Hepatic stellate cell (primary cell): ENCODE measurements around the gene STAM2.
"Not testable (repeated sequence)": the region's sequence is repeated elsewhere in the genome, so short reads cannot be mapped to it uniquely, and the experiment has no call there.

Experiments
- DNase-seq: peaks from one replicate; pipeline ENCODE4 v3.0.0; 2011; ENCODE audit warnings: low spot score

Gene STAM2

GRCh38 chr2:152106464-152106863 lies 69.1 kb downstream of the STAM2 start:
- no peak for DNase-seq

DNA sequence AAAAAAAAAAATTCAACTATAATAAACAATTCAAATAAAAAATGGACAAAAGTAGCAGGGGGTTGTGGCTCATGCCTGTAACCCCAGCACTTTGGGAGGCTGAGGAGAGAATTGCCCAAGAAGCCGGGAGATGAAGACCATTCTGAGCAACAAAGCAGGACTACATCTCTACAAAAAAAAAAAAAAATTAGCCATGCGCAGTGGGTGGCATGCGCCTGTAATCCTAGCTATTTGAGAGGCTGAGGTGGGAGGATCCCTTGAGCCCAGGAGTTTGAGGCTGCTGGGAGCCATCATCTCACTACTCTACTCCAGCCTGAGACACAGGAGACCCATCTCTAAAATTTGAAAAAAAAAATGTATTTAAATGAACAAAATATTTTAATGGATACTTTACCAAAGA lies 72.3 kb downstream of the STAM2 start:
- no peak for DNase-seq

DNA sequence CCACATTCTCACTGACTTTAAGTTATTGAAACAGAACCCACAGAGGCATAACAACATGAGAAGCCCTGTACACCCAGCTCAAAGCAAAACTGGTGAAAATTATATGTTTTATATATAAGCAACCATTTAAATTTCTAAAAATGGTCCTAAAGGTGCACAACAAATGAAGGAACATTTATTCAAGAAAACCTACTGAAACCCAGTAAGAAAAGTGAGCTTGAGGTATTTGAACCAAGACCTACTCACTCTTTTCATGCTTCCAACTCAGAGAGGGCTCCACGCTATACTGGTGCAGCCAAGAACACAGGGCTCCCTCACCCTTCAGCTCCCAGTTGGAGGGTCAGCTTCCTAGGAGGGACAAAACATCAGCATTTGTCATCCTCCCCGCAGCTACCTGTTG lies 74.6 kb downstream of the STAM2 start:
- DNase-seq = no peak

- peak; percentile 26 for DNase-seq
Measured at GRCh38 chr2:152099367-152100050, 76.1 kb downstream of the STAM2 start.

DNA sequence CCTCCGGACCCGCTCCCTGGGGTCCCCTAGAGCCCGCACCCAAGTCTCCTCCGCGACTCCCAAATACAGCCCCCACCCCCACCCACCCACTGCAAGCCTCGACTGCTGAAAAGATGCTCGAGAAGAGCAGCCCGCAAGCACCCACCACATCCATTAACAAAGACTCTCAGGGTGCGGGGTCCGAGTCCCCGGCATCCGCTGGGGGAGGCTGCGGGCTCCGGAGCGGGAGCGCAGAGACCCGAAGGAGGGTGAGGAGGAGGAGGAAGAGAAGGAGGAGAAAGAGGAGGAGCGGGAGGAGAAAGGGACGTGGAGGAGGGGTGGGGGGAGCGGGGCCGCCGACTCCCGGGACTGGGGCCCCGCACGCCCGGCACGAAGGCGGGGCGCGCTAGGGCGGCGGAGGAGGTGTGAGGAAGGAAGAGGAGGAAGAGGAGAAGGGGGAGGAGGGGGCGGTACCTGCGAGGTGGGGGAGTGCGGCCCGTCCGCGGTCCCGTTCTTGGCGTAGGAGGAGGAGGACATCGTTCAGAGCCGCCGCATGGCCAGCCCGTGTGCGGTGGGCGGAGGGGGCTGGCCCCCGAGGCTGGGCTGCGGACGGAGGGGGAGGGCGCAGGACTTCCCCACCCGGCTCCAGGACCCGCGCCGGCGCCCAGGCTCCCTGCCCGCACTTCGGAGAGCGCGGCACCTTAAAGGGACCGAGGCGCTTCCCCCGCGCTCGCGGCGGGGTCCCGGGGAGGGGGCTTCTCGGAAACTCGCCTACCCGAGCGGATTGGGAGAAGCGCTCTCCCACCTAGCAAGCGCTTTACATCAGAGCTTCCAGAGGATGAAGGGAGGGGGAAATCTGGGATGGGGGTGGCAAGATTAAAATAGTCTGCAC lies 76.8 kb downstream of the STAM2 start, which contains the start of gene CACNB4:
Gene CACNB4 (minus strand): TSS at position 549 of the 871 bp plus-strand sequence.
- peak; percentile 20 for DNase-seq

GRCh38 chr2:152097801-152098495 lies 77.6 kb downstream of the STAM2 start:
- peak; percentile 45 for DNase-seq

DNA sequence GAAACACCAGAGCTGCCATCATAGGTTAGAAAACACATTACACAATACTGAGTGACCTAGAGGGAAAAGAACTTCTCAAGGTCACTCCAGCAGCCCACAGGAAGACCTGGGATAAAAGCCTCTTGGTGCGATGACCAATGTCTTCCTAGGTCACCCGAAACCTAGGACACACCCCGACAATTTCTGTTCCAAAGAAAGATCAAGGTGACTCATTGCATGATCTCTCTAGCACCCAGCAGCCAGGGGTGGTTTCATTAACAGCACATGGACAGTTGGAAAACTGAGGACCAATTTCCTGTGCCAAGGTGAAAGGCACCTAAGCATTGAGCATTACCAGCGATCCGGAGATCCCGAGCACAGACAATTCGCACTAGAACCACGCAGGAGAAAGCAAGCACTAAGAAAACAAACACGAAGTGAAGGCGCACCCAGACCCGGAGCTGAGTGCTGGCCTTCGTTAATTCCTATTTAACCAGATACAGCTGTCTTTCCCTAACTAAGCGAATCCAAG lies 78.2 kb downstream of the STAM2 start:
- peak; percentile 14 for DNase-seq

DNA sequence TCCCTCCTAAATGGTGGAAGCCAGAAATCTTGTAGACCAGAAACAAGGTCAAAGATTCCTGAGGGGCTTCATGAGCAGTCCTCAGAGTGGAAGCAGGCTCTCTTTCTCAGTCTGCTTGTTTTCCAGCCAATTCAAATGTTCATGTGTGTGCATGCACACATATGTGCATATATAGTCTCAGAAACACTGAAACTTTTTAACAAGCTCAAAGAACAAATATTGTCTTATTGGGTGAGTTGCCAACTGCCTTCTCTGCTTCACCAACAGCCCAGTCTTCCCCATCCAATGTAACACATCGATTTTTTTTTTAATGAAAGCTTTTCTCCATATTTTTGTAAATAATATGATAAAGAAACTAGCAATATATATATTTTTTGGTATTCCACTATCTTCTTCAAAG lies 80.4 kb downstream of the STAM2 start:
- no peak for DNase-seq

- no peak for DNase-seq
Measured at GRCh38 chr2:152094014-152094413, 81.5 kb downstream of the STAM2 start.

DNA sequence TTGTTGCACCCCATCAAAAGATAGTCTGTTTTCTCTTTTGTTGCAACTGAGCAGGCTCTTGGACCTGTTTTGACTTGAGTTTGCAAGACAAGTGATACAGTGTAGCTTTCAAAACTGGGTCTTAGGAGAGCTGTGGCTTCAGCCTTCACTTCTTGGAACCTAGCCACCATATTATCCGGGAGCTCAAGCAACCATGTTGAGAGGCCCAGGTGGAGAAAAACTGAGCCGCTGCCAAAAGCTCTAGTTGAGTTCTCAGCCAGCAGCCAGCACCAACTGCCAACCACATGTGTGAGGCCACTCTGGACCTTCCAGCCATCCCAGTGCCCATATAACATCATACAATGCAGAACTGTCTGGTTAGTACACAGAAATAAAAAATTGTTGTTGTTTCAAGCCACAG lies 82.1 kb downstream of the STAM2 start:
- DNase-seq = no peak

GRCh38 chr2:152092095-152092494 lies 83.5 kb downstream of the STAM2 start:
- no peak for DNase-seq

- not testable (repeated sequence) for DNase-seq
Measured at GRCh38 chr2:152090726-152091125, 84.8 kb downstream of the STAM2 start.

GRCh38 chr2:152089238-152089637 lies 86.3 kb downstream of the STAM2 start:
- DNase-seq = no peak

DNA sequence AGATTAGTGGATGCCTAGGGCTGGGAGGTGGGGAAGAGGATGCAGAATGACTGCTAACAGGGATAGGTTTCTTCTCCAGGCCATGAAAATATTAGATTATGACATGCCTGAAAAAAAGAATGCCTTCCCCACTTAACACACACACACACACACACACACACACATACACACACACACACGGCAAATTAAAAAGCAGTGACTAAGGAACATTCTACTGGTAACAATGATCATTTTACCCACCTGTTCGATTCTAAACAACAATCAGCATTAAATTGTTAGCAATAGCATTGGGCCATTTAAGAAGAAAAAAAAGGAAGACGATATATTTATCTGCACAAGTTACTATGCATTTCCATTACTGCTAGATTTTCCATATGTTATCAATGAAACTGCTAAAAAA lies 87.6 kb downstream of the STAM2 start:
- no peak for DNase-seq

- no peak for DNase-seq
Measured at GRCh38 chr2:152086231-152086630, 89.3 kb downstream of the STAM2 start.

DNA sequence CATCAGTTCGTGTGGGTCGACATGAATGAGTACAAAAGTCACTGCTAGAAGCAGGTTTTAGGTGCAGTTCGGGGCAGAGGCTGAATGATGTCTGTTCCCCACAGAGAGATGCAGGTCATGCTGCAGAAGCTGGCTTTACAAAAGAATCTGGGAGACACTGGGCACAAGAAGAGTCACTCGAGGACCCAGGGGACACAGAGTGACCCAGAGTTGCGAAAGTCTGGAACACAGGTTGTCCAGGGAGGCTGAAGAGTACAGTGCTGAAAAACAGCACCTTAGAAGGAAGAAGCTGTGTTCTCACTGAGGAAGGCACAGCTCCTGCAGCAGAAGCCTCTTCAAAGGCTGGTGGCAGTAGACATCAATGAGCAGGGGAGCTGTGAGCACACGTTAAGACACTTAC lies 91.5 kb downstream of the STAM2 start:
- no peak for DNase-seq

DNA sequence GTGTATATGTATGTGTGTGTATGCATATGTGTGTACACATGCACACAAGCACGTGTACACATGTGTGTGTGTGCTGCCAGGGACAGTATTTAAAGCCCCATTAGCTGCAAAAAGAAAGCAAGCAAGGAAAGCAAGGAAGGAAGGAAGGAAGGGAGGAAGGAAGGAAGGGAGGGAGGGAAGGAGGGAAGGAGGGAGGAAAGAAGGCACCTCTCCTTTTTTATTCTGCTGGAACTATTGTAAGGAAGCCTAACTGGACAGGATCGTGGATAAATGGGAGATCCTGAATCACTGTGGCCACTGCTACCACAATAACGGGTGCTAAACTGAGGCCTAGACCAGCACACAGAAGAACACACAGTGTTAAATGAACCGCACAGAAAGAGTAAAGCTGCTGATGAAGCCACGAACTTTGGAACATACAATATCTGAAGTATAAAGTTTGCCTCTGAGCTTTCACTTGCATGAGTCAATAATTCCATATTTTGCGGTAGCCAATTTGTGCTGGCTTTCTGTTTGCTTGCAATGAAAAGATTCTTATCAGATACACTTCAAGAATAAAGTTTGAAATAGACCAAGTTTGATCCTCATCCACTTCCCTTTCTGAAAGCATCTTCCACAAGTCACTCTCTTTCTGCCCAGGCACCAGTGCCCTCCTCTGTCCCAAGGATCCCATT lies 92.2 kb downstream of the STAM2 start:
- DNase-seq = no peak

GRCh38 chr2:152078662-152079061 lies 96.9 kb downstream of the STAM2 start:
- no peak for DNase-seq

GRCh38 chr2:152078023-152078422 lies 97.5 kb downstream of the STAM2 start:
- no peak for DNase-seq

DNA sequence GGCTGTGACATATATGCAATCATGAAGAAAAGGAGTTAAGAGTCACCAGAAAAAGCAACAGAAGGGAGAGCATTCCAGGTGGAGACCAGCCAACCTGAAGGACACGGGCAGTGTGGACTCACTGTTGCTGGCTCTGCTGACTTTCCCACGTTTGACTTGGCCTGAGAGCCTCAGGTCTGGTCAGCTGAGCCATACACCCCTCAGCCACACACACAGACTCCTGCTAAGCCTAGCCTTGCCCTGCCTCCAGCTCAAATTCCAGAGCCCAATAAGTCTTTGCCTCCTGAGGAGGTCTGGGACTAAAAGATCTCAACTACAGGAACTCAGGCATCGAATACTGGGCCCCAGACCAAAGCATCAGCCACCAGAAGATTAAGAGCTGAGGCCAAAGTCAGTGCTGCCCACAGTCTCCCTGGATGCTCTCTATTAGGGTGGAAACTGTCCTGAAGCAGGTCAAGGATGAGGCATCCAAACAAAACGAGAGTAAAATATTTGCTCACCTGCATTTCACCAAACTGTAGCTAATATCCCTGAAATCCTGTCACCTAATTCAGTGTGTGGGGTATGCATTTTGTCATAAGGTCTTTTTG lies 100.0 kb downstream of the STAM2 start:
- DNase-seq = no peak

GRCh38 chr2:152072011-152072410 lies 103.6 kb downstream of the STAM2 start:
- no peak for DNase-seq

GRCh38 chr2:152071518-152071917 lies 104.0 kb downstream of the STAM2 start:
- DNase-seq = no peak
